HG03108 (cell line): ENCODE measurements around the gene STAM.

Experiments used
- ATAC-seq: cut with Tn5 transposase; IDR thresholded peaks from one replicate; pipeline ENCODE4 v1.9.1; 2021; ENCODE audit warnings: moderate library complexity; ENCODE audit not compliant: unreplicated experiment

STAM gene

GRCh38 chr10:17673471-17674061 lies 29.6 kb downstream of the STAM start:
- no peak for ATAC-seq

- no peak for ATAC-seq
These were observed 30.6 kb downstream of the STAM start for GRCh38 chr10:17674566-17674965.

- ATAC-seq = no peak
These were observed 31.7 kb downstream of the STAM start for GRCh38 chr10:17675638-17676037.

- ATAC-seq = no peak
These were observed 33.0 kb downstream of the STAM start for GRCh38 chr10:17676919-17677318.

- no peak for ATAC-seq
These were observed 38.4 kb downstream of the STAM start for GRCh38 chr10:17682236-17682946.

- no peak for ATAC-seq
These were observed 39.6 kb downstream of the STAM start for GRCh38 chr10:17683541-17683940.

- ATAC-seq = no peak
These were observed 40.6 kb downstream of the STAM start for GRCh38 chr10:17684537-17684936.

GRCh38 chr10:17685233-17685840 lies 41.4 kb downstream of the STAM start:
- peak; percentile 65 for ATAC-seq

- no peak for ATAC-seq
These were observed 43.3 kb downstream of the STAM start for GRCh38 chr10:17687117-17687831.

- ATAC-seq = no peak
These were observed 45.2 kb downstream of the STAM start for GRCh38 chr10:17689137-17689536.

GRCh38 chr10:17693009-17693408 lies 49.1 kb downstream of the STAM start:
- ATAC-seq = no peak

GRCh38 chr10:17698696-17699095 lies 54.7 kb downstream of the STAM start:
- no peak for ATAC-seq

GRCh38 chr10:17701301-17701700 lies 57.4 kb downstream of the STAM start:
- no peak for ATAC-seq

GRCh38 chr10:17703706-17704105 lies 59.8 kb downstream of the STAM start:
- no peak for ATAC-seq

- ATAC-seq = no peak
These were observed 64.9 kb downstream of the STAM start for GRCh38 chr10:17708821-17709220.

GRCh38 chr10:17709492-17709891 lies 65.5 kb downstream of the STAM start:
- no peak for ATAC-seq

GRCh38 chr10:17710181-17710580 lies 66.2 kb downstream of the STAM start:
- ATAC-seq = no peak

GRCh38 chr10:17712053-17712452 lies 68.1 kb downstream of the STAM start:
- no peak for ATAC-seq

- no peak for ATAC-seq
These were observed 68.9 kb downstream of the STAM start for GRCh38 chr10:17712717-17713471.

GRCh38 chr10:17713758-17714157 lies 69.8 kb downstream of the STAM start:
- no peak for ATAC-seq

- no peak for ATAC-seq
These were observed 72.2 kb downstream of the STAM start for GRCh38 chr10:17716161-17716560.
